HG02623 (cell line): ENCODE measurements around the gene DHPS.
"Not testable (repeated sequence)": the region's sequence is repeated elsewhere in the genome, so short reads cannot be mapped to it uniquely, and the experiment has no call there.

ENCODE experiments used
- ATAC-seq: cut with Tn5 transposase; IDR thresholded peaks from one replicate; pipeline ENCODE4 v1.9.1; 2021; ENCODE audit warnings: moderate library complexity; ENCODE audit not compliant: unreplicated experiment

Gene DHPS

GRCh38 chr19:12681074-12681987 lies at the start of gene DHPS:
Gene DHPS, minus strand, starts transcription at chr19:12681880. Its CDS starts 114 bp downstream, at chr19:12681766.
- peak; percentile 64 for ATAC-seq

- no peak for ATAC-seq
These were observed 49.7 kb upstream of the DHPS start for GRCh38 chr19:12731337-12731736.

DNA sequence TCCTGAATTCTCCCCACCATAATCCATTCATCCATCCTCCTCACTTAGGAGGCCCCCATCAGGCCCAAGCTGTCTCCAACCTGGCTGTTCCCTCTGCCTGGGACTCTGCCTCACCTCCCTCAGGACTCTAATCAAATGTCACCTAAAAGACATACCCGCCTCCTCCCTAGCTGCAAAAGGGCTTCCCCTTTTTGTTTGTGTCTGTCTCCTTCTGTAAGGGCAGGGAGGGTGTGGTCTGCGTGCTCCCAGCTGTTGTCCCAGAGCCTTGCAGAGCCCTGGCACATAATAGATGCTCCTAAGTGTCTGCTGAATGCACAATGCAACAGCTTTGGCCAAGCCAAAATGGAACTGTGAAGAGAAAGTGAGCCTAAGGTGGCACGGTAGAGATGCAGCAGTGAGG lies 48.4 kb upstream of the DHPS start:
- ATAC-seq = no peak

DNA sequence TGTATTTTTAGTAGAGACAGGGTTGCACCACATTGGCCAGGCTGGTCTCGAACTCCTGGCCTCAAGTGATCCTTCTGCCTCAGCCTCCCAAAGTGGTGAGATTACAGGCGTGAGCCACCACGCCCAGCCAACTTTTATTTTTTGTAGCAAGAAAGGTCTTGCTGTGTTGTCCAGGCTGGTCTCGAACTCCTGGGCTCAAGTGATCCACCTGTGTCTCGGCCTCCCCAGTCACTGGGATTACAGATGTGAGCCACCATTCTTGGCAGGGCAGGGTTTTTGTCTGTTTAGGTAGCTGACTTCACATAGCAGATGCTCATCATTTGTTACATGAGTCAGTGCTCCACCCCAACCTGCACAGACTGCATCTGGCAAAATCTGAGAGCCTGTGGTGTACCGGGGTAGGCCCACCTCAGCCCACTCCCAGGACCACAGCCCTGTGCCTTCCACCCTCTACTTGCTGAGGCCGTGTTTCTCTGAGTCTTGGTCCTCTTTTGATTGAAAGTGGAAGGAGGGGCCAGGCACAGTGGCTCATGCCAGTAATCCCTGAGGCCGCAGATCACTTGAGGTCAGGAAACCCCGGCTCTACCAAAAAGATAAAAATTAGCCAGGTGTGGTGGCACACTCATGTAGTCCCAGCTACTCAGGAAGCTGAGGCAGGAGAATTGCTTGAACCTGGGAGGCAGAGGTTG lies 46.2 kb upstream of the DHPS start:
- no peak for ATAC-seq

GRCh38 chr19:12726988-12727316 lies 45.3 kb upstream of the DHPS start:
- ATAC-seq = no peak

DNA sequence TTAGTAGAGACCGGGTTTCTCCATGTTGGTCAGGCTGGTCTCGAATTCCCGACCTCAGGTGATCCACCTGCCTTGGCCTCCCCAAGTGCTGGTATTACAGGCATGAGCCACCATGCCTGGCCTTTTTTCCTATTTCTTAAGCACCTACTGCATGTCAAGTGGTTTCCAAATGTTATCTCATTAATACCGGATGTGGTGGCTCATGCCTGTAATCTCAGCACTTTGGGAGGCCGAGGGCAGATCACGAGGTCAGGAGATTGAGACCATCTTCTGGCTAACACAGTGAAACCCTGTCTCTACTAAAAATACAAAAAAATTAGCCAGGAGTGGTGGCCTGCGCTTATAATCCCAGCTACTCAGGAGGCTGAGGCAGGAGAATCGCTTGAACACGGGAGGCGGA lies 43.9 kb upstream of the DHPS start:
- ATAC-seq = not testable (repeated sequence)

- no peak for ATAC-seq
These were observed 42.2 kb upstream of the DHPS start, which contains the start of gene TNPO2 for GRCh38 chr19:12723641-12724426. Gene TNPO2, minus strand, starts transcription at chr19:12723932. Its CDS starts 2,955 bp downstream, at chr19:12720977.

- ATAC-seq = no peak
These were observed 41.6 kb upstream of the DHPS start for GRCh38 chr19:12723381-12723640.

- ATAC-seq = peak; percentile 55
These were observed 41.1 kb upstream of the DHPS start for GRCh38 chr19:12722566-12723380.

GRCh38 chr19:12721656-12722565 lies 40.2 kb upstream of the DHPS start:
- ATAC-seq = peak; percentile 7

GRCh38 chr19:12720851-12721655 lies 39.4 kb upstream of the DHPS start:
- ATAC-seq = no peak

- no peak for ATAC-seq
These were observed 38.6 kb upstream of the DHPS start for GRCh38 chr19:12720296-12720695.

- ATAC-seq = no peak
These were observed 34.2 kb upstream of the DHPS start for GRCh38 chr19:12715929-12716328.

GRCh38 chr19:12715102-12715501 lies 33.4 kb upstream of the DHPS start:
- no peak for ATAC-seq

DNA sequence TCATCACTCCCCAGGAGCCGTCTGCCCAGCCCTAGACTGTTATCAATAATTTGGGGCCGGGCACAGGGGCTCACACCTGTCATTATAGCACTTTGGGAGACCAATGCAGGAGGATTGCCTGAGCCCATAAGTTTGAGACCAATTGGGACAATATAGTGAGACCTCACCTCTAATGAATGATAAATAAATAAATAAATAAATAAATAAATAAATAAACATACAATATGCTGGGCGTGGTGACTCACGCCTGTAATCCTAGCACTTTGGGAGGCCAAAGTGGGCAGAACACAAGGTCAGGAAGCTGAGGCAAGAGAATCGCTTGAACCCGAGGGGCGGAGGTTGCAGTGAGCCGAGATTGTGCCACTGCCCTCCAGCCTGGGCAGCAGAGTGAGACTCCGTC lies 31.6 kb upstream of the DHPS start:
- not testable (repeated sequence) for ATAC-seq

GRCh38 chr19:12712077-12712476 lies 30.4 kb upstream of the DHPS start:
- not testable (repeated sequence) for ATAC-seq

DNA sequence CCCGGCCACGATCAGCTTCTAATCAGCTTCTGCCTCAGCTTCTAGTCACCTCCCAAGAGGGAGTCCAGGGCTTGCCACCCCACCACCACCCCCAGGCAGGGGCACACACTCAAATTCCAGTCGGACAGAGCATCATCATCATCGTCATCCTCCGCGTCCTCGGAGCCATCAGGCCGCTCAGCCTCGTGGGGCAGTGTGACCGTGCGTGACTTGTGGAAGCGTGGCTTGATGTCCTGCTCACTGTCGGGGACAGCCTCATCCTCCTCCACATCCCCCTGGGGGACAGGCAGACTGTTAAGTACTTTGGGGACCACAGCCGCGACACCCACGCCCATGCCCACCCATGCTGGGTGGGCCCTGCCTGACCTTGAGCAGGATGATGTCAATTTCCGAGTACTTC lies 29.5 kb upstream of the DHPS start:
- ATAC-seq = no peak

GRCh38 chr19:12708641-12709040 lies 27.0 kb upstream of the DHPS start:
- ATAC-seq = no peak

GRCh38 chr19:12706332-12706718 lies 24.6 kb upstream of the DHPS start:
- no peak for ATAC-seq
